ENCODE measurements around the gene OOEP.
A peak's percentile ranks its signal among the peaks of the same experiment; 100 is the strongest.

The OOEP gene

DNA sequence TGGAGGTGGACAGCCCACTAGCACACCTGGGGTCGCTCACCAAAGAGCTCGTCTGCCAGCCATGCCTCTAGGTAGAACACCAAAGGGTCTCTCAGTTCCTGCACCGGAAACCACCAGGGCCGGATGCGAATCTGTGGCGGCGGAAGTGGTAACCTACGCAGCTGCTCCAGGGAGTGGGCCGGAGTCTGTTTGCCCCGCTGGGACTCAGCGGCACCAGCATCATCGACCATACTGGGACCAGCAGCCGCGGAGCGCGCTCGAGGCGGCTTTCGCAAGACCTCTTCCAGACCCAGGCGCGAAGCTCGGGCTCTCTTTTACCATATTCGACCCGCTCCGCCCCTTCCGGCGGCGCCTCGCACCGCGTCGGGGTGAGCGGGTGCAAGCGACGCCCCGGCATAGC is at the start of gene OOEP:
OOEP (minus strand) TSS at position 335 of the 400 bp plus-strand sequence; CDS start at position 230, 105 bp downstream.
- TF ChIP-seq, protein P1, sequence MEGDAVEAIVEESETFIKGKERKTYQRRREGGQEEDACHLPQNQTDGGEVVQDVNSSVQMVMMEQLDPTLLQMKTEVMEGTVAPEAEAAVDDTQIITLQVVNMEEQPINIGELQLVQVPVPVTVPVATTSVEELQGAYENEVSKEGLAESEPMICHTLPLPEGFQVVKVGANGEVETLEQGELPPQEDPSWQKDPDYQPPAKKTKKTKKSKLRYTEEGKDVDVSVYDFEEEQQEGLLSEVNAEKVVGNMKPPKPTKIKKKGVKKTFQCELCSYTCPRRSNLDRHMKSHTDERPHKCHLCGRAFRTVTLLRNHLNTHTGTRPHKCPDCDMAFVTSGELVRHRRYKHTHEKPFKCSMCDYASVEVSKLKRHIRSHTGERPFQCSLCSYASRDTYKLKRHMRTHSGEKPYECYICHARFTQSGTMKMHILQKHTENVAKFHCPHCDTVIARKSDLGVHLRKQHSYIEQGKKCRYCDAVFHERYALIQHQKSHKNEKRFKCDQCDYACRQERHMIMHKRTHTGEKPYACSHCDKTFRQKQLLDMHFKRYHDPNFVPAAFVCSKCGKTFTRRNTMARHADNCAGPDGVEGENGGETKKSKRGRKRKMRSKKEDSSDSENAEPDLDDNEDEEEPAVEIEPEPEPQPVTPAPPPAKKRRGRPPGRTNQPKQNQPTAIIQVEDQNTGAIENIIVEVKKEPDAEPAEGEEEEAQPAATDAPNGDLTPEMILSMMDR (IDR thresholded peaks at IDR 0.05; ENCODE audit: low read depth, low read length), result no peak

DNA sequence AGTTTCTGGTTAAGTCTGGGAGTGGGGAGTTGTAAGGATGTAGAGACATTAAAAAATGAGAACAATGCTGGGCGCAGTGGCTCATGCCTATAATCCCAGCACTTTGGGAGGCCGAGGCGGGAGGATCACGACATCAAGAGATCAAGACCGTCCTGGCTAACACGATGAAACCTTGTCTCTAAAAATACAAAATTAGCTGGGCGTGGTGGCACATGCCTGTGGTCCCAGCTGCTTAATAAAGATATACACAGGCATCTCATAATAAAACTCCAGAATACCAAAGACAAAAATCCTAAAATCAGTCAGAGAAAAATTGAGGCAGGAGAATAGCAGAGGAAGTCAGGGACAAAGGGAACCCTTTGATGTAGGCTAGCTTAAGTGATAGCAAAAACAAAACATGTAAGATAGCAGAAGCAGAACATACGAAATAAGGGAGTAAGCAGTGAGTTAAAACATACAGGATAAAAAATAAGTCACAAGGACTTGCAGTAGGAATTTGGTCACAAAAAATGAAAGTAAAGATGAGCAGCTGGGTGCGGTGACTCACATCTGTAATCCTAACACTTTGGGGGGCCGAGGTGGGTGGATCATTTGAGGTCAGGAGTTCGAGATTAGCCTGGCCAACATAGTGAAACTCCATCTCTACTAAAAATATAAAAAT is 48.5 kb upstream of the OOEP start:
- TF ChIP-seq, protein P1 (IDR thresholded peaks at IDR 0.05; ENCODE audit: low read depth, low read length), result no peak
- DNase-seq (ENCODE audit: extremely low read depth, low read depth), result no peak

More for the DNA sequence above, at the start of gene OOEP:
- DNase-seq (ENCODE audit: extremely low read depth, low read depth), result no peak

DNA sequence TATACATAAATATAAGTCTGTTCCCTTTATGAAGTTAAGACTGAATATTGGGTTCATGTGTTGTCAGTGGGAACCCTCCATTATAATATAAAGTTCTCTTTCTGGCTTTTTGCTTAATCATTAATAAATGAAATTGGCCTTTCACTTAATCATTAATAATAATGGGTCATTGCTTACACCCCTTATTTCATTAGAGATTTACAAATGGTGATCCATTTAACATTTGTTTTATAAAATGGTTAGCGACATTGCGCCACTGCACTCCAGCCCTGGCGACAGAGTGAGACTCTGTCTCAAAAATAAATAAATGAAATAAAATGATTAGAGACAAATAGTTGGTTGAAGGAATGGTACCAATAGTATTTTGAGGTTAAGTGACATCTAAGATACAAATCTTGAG is 43.4 kb upstream of the OOEP start:
- TF ChIP-seq, protein P1 (IDR thresholded peaks at IDR 0.05; ENCODE audit: low read depth, low read length), result no peak
- DNase-seq (ENCODE audit: extremely low read depth, low read depth), result no peak

DNA sequence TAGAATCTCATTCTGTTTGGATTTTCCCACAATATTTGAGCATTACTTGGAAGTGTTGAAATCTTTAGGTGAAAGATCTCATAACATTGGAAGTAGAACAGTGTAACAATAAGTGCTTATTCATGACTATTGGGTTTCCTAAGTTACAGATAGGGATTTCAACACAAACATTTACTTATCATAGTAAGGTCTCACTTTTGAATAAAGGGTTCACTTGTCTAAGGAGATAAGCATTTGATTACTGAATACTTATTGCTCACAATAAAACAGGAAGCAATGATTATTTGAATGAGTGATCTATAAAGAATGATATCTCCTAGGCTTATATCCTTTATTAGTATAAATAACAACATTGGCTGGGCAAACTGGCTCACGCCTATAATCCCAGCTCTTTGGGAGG is 39.7 kb upstream of the OOEP start:
- no peak for DNase-seq (ENCODE audit: extremely low read depth, low read depth)
- TF ChIP-seq, protein P1 (IDR thresholded peaks at IDR 0.05; ENCODE audit: low read depth, low read length), result no peak

DNA sequence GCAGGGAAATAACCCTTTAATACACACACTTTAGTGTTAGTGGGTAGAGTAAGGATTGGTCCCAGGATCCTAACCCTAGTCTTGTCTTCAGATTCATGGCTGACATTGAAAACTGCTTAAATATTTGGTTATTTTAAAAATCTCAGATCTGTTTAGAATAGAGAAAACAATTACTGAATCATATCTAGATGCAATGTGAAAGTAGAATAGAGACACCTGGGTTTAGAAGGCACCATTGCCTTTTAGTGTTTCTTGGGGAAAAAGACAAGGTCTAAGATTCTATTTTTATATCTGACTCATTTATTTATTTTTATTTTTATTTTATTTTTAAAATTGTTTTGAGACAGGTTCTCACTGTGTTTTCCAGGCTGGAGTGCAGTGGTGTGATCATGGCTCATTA is 31.0 kb upstream of the OOEP start:
- DNase-seq (ENCODE audit: extremely low read depth, low read depth), result no peak
- TF ChIP-seq, protein P1 (IDR thresholded peaks at IDR 0.05; ENCODE audit: low read depth, low read length), result no peak

DNA sequence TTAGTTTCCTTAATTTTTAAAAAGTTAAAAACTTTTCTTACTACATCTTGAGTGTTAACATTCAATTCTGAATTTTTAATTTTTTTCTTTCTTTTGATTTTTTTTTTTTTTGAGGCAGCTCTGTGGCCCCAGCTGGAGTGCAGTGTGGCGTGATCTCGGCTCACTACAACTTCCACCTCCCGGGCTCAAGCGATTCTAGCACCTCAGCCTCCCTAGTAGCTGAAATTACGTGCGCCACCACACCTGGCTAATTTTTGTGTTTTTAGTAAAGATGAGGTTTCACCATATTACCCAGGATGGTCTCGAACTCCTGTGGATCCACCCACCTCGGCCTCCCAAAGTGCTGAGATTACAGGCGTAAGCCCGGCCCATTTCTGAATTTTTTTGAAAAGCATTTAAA is 26.2 kb upstream of the OOEP start:
- no peak for DNase-seq (ENCODE audit: extremely low read depth, low read depth)
- TF ChIP-seq, protein P1 (IDR thresholded peaks at IDR 0.05; ENCODE audit: low read depth, low read length), result no peak

DNA sequence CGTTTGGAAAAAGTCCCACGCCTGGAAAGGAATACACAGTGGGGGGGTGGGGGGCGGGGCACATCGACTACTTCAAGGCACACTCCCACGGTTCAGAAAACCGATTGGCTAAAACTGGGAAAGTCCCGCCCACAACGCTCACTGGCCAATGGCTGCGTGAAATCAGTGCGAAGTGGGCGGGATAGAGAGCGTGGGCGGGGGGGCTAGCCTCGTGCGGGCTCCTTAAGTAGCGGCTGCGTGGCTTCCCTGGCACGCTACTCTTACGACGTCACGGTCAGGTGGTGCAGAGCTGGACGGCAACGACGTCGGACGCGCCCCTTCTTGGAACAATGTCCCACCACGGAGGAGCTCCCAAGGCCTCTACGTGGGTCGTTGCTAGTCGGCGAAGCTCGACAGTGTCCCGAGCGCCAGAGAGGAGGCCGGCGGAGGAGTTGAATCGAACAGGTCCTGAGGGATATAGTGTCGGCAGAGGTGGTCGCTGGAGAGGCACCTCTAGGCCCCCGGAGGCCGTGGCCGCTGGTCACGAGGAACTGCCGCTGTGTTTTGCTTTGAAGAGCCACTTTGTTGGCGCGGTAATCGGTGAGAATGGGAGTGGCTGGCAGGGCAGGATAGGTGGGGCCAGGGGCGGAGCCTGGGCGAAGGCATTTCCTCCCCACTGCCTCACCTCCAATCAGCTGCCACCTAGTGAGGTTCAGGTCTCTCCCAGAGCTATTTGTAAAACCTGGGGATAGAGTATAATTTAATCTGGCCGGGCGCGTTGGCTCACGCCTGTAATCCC is 25.1 kb upstream of the OOEP start, which contains the start of gene DDX43:
DDX43 (plus strand) TSS at position 252 of the 778 bp plus-strand sequence; CDS start at position 330, 78 bp downstream.
- DNase-seq (ENCODE audit: extremely low read depth, low read depth), result peak; percentile 18
- TF ChIP-seq, protein P1 (IDR thresholded peaks at IDR 0.05; ENCODE audit: low read depth, low read length), result no peak

All from AG09319 (cell line).